ENCODE results near the gene WFDC1.
A peak's percentile ranks its signal among the peaks of the same experiment; 100 is the strongest.

The WFDC1 gene

DNA sequence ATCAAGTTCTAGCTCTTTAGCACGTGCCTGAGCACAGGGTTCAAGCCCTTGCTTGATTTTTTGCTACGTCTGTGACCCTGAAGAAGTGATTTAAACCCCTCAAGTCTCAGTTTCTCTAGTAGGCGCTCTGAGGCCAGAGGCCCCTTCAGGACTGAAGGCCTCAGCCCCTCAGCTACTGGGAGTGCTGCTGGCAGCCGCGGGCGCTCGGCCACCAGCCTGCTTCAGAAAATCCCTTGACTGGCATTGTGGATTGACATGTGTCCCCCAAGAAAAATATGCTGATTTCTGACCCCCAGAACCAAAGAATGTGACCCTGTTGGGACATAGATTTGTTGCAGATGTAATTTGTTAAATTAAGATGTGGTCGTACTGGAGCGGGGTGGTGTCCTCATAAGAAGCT lies 20.2 kb upstream of the WFDC1 start:
- no peak for DNase-seq

DNA sequence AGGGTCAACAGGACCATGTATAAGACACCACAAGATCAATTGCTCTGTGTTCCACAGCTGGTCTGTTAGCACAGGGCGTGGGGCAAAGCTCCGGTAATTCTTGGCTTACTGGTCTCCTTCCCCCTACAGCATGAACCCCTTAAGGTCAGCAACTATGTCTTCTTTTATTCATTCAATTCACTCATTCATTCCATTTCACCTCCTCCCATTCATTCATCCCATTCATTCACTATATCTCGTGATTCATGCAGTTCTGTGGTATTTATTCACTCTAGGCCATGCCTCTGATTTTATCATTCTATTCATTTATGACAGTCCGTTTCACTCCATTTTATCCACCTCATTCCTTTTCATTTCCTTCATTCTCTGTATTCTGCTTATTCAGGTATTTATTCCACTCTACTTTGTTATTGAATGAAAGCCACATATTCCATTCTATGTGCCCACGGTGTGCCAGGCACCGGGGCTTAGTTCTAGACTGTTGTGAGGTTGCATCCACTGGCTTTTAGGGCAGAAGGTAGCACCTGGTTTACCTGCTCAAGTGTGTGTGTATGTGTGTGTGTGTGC lies 19.0 kb upstream of the WFDC1 start:
- DNase-seq = no peak

DNA sequence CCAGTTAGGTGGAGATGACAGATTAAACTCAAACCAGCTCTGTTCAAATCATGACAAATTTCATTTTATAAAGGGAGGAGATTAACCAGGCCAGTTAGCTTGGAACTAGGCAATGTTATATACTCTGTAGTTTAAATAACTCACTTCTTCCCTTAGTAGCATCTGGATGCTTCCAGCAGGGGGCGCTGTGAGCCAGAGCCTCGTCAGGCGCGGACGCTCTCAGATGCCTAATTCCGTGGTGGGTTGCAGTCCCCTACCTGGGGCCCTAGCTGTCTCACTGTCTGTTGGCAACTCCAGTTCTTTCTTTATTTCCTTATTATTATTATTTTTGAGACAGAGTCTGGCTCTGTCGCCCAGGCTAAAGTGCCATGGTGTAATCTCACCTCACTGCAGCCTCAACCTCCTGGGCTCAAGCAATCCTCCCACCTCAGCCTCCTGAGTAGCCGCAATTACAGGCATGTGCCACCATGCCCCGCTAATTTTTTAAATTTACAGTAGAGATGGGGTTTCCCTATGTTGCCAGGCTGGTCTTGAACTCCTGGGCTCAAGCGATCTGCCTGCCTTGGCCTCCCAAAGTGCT lies 17.3 kb upstream of the WFDC1 start:
- peak; percentile 54 for DNase-seq

DNA sequence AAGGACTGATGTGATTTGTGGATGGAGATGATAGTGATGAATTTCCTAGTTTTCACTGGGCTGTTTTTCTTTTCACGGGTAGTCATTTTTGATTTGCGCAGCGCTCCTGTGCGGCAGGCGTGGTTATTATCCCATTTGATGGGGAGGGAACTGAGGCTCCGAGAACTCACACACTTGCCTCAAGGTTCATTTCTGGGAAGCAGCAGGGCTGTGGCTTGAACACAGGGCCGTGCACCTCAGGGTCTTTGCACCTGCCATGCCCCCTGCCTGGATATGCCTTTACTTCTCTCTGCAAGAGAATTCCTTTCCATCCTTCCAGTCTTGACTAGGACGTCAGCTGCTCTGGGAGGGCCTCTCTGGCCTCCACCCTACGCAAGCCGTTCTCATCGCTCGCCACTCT lies 16.3 kb upstream of the WFDC1 start:
- DNase-seq = no peak

DNA sequence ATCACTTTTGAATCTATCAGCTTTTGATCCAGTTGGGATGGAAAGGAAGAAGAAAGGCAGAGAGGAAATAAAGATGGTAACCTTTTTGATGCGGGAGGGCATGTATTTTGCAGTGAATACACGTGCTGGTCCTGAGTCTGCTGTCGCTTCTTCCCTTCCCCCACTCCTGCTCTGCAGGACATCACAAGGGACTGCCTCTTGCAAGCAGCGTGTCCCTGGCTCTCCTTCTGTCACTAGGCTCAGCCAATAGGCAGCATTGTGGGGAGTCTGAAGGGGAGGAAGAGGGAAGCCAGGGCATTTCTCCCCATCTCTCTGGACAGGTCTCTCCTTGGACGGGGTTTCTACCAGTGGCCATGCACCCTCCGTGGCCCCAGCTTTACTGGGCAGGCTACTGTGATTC lies 15.7 kb upstream of the WFDC1 start:
- DNase-seq = no peak

DNA sequence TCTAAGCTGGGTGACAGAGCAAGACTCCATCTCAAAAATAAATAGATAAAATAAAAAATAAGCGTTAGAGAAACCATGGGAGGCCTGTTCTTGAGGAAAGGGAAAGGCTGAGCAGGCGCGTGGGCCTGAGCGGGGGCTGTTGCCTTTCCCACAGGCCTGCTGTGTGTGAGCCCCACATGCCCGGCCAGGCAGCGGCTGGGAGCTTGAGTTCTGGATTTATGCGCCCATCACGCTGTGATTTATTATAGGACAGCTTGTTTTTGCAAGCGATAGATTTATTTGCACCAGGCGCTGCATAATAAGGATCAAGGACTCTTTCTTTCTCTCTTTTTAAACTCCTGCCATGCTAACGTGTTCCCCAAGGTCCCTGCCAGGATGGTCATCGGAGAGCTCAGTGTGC lies 14.8 kb upstream of the WFDC1 start:
- no peak for DNase-seq

DNA sequence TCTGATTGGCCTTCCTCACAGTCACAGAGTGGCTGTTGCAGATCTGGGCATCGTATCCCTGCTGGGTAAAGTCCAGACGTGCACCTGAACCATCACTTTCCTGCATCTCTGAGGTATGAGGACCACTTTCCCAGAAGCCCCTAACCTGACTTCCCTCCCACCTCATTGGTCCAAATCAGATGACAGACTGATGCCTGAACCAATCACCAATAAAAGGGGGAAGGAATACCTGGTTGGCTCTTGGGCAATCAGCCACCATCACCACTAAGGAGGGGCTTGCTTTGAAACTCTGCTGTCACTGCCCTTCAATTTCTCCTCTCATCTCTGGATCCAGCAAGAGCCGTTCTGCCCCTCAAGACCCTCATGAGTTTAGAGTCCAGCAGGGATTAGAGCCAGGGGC lies 13.6 kb upstream of the WFDC1 start:
- no peak for DNase-seq

DNA sequence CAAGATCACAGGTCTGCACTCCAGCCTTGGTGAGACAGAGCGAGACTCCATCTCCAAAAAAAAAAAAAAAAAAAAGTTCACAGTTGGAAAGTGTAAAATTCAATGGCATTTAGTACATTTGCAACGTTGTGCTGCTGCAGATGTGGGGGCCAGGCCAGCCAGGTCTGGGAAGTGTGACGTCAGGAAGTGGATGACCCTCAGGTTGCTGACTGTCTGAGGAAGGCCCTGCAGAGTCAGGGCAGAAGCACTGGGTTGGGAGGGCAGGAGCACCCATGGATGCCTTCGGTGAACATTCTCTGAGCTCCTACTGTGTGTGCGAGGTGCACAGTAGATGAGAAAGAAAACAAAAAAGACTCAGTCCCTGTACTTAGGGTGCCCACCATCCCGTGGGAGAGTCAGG lies 12.1 kb upstream of the WFDC1 start:
- DNase-seq = no peak

DNA sequence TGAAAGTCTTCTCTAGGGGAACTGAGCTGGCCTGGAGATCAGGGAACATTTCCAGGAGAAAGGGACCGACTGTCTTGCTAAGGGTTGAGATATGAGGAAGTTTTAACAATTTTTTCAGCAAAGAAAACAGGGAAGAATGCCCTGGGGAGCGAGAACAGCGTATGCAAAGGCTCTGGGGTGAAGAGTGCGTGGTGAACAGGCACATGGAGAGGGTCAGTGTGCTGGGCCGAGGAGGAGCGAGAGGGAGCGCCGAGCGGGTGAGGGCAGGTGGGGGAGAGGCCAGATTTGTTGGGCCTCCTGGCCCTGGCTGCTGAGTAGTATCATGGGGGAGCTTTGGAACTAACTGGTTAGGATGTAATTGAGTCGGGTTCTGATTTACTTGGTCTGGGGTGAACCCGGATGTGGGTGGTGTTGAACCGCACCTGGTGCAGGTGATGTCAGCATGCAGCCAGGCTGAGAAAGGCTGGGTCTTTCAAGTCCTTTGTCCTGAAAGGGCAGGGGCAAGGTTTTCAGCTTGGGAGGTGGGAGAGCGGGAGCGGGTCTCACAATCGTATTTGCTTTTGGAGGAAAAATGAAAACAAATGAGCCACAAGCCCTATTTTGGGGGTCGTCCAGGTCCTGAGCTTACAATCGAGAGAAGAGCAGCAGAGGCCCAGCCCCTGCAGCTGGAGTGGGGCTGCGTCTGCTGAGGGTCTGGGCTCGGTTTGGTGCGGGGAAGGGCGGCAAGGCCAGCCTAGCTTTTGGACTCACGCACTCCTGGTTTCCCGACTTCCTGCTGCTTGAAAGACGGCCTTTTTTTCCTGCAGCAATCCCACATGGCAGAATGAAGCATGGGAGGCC lies 11.1 kb upstream of the WFDC1 start:
- DNase-seq = no peak

DNA sequence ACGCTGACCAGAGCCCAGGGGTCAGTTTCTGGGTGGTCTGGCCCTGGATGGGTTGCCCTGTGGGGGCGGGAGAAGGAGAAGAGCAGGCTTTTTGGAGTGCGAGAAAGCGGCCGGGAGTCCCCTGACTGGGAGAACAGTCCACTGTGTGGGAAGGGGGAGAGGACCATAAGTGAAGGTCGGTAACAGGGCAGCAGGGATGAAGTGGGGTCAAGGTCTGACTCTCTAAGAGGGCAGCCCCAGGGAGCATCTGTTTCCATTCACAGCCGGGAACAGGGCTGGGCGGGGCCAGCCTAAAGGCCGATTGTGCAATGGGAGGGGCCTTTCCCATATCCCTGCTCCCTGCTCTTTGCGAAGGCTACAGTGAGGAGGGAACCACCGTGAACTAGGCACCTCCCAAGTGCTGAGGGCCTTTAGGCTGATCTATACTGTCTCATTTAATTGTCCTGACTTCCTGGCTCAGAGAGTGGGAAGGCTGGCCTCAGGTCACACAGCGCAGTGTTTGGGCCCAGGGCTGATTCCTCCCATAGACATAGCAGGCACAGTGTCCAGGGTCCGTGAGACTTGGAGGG lies 10.4 kb upstream of the WFDC1 start:
- DNase-seq = no peak

DNA sequence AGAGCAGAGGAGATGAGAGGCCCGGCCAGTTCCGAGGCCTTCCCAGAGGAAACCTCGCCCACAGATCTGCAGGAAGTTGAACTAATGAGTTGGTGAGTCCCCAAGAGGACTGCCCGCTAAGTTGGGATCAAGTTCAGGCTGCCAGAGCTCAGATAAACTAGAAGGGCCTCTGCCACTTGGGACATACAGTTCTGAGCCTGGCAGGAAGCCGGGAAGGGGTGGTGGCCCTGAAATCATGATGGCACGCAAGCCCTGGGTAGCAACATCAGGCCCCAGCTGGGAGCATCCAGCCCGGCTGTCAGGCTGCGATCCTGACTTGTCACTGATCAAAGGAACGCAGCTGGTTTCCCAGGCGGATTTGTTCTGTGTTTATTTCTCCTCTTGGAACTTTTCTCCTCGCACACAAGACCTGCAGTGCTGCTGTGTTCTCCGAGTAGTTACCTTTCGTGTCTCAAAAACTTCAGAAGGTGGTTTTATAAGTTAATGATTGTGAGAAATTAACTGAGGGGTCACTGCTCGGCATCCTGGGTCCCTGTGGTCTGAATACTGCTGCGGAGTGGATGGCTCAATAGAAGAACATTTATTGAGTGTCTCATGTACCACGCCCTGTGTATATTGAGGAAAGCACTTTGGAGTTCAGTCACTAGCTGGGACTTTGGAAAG lies 8.0 kb upstream of the WFDC1 start:
- DNase-seq = no peak

DNA sequence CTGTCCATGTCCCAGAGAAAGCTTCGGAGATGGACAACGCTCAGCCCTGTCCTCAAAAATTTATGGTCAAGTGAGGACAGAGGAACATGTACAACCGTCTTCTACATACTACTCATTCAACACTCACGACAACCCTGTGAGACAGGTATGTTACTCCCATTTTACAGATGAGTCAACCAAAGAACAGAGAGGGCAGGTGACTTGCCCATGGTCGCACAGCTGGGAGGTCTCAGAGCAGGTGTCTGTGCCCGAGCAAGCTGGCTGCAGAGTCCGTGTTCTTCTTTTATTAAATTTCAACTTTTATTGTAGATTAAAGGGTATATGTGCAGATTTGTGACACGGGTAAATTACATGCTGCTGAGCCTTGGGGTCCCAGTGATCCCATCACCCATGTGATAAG lies 5.8 kb upstream of the WFDC1 start:
- no peak for DNase-seq

DNA sequence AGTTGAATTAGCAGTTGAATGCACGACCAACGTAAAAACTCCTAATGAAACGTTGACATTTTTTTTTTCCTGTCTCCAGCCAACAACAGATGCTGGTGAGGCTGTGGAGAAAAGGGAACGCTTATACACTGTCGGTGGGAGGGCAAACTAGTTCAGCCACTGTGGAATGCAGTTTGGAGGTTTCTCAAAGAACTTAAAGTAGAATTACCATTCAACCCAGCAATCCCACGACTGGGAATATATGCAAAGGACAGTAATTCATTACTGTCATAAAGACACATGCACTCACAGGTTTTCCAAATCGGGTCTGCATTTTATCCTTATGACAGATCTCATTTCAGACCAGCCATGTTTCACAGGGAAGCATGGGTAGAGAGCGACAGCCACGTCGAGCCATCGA lies 3.5 kb upstream of the WFDC1 start:
- DNase-seq = no peak

DNA sequence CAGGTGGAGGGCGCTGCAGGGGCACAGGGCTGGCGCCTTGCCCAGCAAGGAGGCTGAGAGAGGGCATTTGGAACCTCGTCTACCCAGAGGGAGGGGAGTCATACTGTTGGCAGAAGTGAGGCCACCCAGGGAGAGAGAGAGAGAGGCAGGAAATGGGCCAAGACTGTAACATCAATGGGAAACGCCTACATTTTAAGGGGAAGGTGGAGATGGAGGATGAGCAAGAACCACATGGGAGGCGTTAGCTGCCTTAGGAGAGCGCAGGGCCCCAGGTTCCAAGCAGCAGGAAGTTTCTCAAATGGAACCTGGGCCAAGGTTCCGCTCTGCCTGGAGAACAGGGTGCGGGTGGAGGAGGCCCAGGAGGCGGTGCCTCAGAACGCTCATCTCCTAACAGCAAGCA lies 2.7 kb upstream of the WFDC1 start:
- peak; percentile 31 for DNase-seq

DNA sequence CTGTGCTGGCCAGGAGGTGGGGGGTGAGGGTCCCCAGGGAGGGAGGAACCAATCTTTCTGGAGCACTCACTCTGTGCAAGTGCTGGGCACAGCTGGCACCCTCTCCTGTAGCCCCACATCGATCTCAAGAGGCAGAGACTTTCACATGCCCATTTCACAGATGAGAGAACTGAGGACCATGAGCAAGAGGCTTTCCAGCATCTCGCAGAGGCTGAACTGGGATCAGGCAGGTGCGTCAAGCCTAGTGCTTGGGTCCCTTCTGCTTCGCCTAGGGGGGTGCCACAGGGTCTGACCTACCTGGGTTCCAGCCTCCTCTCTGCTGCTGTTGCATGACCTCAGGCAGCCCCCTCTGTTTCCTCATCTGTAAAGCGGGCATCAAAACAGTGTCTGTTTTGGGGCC lies 1.3 kb upstream of the WFDC1 start:
- no peak for DNase-seq

DNA sequence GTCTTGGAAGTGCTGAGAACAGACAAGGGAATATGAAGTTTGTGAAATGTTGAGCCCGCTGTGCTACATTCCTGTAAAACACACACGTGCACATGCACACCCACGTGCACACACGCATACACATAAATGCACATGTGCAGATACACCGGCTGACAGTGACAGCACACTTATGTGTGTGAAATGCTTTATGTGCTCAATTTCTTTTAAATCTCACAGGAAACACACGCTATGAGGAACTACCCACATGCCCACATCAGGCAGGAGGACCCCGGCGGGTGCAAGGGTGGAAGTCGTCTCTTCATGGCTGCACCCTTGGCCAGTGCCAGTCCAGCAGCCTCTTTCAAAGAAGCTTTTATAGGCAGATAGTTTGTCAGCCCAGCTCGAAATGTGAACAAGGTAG lies 561 bp upstream of the WFDC1 start:
- DNase-seq = no peak

DNA sequence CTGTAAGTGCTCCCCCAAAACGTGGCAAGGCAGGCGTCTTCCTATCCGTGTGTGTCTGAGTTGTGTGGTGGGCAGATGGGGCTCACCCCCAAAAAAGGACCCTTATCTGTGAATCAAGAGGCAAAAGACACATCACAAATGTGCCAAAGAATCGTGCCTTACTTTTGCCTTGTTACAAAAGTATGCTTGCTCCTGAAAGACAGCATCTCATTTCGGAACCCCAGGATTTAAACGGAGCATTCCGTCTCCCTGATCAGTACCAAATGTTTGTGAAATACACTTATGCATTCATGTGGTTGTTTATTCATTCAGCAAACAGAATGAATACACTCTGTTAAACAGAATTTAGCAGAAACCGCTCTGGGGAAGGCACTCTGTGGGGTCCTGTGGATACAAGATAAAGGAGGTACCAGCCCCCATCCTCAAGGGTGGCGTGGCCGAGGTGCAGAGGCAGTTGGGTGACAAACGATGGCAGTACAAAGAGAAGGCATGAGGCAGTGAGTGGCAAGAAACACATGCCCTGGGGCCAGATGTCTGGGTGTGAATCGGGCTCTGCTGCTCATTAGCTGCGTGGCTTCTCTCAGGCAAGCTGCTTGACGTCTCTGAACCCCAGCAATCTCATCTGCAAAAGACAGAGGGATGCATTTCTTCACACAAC lies 654 bp downstream of the WFDC1 start:
- no peak for DNase-seq

DNA sequence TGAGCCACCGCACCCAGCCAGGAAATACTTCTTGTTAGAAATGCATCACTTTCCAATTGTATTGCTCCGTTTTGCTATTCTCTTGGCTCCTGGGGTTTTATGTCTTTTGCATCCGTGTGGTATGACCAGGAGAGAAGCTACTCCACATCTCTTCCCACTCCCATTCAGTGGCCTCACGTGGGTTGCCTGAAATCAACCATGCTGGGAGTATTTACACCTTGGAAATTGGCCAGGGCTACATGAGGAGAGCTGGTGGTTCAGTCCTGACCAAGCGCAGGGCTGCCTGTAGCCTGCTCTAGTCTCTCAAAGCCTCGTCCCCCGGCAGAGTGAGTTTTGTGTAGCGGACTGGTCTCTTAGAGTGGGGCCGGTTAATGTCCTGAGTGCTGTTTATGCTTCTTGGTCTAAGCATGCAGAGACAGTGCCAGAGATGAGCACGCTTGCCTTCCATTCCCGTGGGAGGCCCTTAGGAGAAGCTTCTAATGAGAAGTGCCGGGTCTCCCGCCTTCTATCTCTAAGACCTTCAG lies 3.8 kb downstream of the WFDC1 start:
- no peak for DNase-seq

DNA sequence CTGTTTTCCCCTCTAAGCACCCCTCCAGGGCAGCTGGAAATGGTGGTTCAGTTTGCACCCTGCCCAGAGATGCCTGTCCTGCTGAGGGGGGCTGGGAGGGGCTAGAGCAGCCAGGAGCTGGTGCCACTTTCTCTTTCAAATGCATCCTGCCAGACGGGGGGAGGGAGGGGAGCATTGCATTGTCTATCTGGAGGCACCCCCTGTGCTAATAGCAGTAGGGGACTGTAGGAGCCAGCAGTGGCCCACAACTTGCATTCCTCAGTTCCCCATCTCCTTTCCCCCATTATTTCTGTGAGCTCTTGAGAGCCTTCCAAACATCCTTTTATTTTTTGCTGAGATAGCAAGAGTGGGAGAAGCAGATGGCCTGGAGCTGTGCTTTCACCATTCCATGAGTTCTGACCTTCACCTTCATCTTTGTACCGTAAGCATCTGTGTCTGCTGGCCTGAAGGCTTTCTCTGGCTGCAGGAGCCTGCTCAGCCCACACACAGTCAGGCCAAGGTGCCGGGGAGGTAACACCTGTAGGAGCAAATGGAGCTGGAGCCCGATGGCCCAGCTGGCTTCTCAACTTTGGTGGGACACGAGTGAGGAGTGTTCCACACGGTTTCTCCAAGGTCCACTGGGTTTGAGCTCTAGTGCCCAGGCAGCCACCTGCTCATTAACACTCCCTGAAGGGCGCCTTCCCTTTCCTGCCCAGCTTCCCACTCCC lies 5.2 kb downstream of the WFDC1 start:
- DNase-seq = no peak

DNA sequence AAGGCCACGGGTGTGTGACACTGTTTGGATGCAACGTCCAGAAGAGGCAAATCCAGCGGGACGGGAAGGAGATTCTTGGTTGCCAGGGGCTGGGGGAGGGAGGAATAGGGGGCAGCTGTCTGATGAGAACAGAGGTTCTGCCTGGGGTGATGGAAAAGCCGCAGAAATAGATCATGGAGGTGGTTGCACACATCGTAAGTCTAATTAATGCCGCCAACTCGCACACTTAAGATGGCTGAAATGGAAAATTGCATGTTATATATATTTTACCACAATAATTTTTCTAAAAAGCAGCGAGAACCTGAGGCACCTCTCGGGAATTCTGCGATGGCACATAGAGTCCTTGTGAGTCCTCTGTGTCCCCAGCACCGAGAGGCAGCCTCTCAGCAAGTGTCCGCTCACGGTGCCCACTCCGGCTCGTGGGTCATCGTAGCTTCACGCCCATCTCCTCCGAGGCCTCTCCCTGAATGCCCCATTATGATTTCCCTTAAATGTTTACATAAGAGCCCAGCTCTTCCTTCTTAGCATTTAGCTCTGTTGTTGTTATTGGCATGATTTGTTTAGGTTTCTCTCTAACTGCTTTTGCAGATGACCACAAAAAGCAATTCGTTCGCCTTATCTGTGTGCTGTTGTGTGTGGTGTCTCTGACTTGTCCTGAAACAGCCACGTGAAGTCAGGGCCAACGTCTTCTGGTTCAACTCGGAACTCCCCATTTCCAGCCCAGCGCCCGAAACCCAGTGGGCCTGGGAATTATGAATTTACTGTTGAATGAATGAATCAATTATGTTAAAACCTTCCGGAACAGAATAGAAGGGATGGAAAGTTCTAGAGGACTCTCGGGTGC lies 7.7 kb downstream of the WFDC1 start:
- DNase-seq = no peak

DNA sequence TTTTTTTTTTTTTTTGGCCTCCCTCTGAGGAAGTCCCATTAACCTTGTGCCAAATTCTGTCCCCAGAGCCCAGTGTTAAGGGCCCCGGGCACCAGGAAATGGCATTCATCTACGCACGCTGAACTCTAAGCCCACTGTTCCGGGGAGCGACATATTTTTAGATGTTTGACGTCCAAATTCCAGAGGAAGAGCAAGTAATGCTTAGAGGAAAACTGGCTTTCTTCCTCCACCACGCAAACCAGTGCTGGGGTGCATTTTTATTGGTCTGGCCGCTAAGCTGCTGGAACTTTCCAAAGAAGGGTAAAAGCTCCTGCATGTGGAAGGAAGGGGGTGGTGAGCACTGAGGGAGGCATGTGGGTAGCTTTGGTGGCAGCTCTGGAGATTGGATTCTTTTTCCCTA lies 8.3 kb downstream of the WFDC1 start:
- DNase-seq = no peak
